GM18861 (cell line): ENCODE results near the gene HDGFL2.
"Not testable (repeated sequence)": the region's sequence is repeated elsewhere in the genome, so short reads cannot be mapped to it uniquely, and the experiment has no call there.

Source experiments
- ATAC-seq: cut with Tn5 transposase; IDR thresholded peaks from one replicate; pipeline ENCODE4 v1.9.1; 2021; ENCODE audit not compliant: unreplicated experiment

Gene HDGFL2

GRCh38 chr19:4529924-4530522, 57.9 kb downstream of the HDGFL2 start:
- ATAC-seq = no peak

GRCh38 chr19:4531562-4532165, 59.6 kb downstream of the HDGFL2 start:
- ATAC-seq = no peak

GRCh38 chr19:4533334-4533733, 61.2 kb downstream of the HDGFL2 start:
- ATAC-seq = no peak

GRCh38 chr19:4533835-4534424, 61.8 kb downstream of the HDGFL2 start:
- no peak for ATAC-seq

- no peak for ATAC-seq
Measured at GRCh38 chr19:4534836-4535658, 63.0 kb downstream of the HDGFL2 start, which contains the start of gene PLIN5. TSS of gene PLIN5 (minus strand) at chr19:4535224. CDS start at chr19:4534074, 1,150 bp downstream.

- no peak for ATAC-seq
Measured at GRCh38 chr19:4536798-4537197, 64.7 kb downstream of the HDGFL2 start.

GRCh38 chr19:4537953-4538600, 66.0 kb downstream of the HDGFL2 start:
- ATAC-seq = no peak

- ATAC-seq = no peak
Measured at GRCh38 chr19:4538601-4538954, 66.5 kb downstream of the HDGFL2 start.

- ATAC-seq = no peak
Measured at GRCh38 chr19:4539169-4539692, 67.1 kb downstream of the HDGFL2 start.

GRCh38 chr19:4539693-4540581, 67.8 kb downstream of the HDGFL2 start, which contains the start of gene LRG1:
TSS of gene LRG1 (minus strand) at chr19:4540036. CDS start at chr19:4540013, 23 bp downstream.
- no peak for ATAC-seq

GRCh38 chr19:4541114-4541805, 69.2 kb downstream of the HDGFL2 start:
- ATAC-seq = no peak

GRCh38 chr19:4541806-4542145, 69.7 kb downstream of the HDGFL2 start:
- not testable (repeated sequence) for ATAC-seq

- no peak for ATAC-seq
Measured at GRCh38 chr19:4542896-4543841, 71.1 kb downstream of the HDGFL2 start.

- no peak for ATAC-seq
Measured at GRCh38 chr19:4543842-4544647, 71.9 kb downstream of the HDGFL2 start.

- no peak for ATAC-seq
Measured at GRCh38 chr19:4547303-4548237, 75.5 kb downstream of the HDGFL2 start.

- ATAC-seq = no peak
Measured at GRCh38 chr19:4548238-4548584, 76.1 kb downstream of the HDGFL2 start.
